Measurements from ENCODE around the gene SYT5. TPM values are rescaled to one million over a fixed set of nuclear protein-coding genes. Genes with fewer than 3 reads are reported as not detected.

SYT5 gene
- total and polyA plus RNA-seq, 9 of the 15 experiments (the other 6 are each of a cell fraction or from before 2014, with no cell fraction given) = 1.3 to 20.9 (median 8.8) TPM

GRCh38 chr19:55197528-55197927 lies 17.4 kb upstream of the SYT5 start:
- Histone ChIP-seq H3K4me3 (no peak overlapping the region), H2AFZ (ENCODE audit: low read depth, low read length) (no peak overlapping the region), H3K9me3 (replicated peaks; ENCODE audit: control insufficient read depth, insufficient read depth, low read depth, low read length) (no peaks in the 10 kb centered on the region), H3K27ac (ENCODE audit: extremely low read depth, low read depth, low read length) (no peak overlapping the region), H3K27me3 (ENCODE audit: control insufficient read depth in 2 of 2, insufficient read depth in 2 of 2, low read length in 2 of 2) (no peaks in the 10 kb centered on the region), H3K9me1 (ENCODE audit: control insufficient read depth, insufficient read depth, low read length) (no peaks in the 10 kb centered on the region), H3K4me1 (replicated peaks in 1 of 2; ENCODE audit: control insufficient read depth in 2 of 2, insufficient read depth in 2 of 2, low read length in 2 of 2) (no peaks in the 10 kb centered on the region), H4K20me1 (replicated peaks; ENCODE audit: control insufficient read depth, insufficient read depth, low read length) (no peaks in the 10 kb centered on the region), H3K4me2 (ENCODE audit: insufficient read depth, low read length) (no peak overlapping the region), H3K9ac (ENCODE audit: insufficient read depth in 1 of 2, low read depth in 2 of 2, low read length in 2 of 2) (no peak overlapping the region), H3K36me3 (ENCODE audit: control insufficient read depth, insufficient read depth, low read length) (peaks cover 80% of the 10 kb centered on the region), H3K79me2 (ENCODE audit: control insufficient read depth, insufficient read depth, low read length) (no peaks in the 10 kb centered on the region)
- no peak for FAIRE-seq
- no TSS peak for BruUV-seq (replicated peaks)
- CTCF ChIA-PET (ENCODE audit: low intra/inter-chr PET ratio) = no interaction called here
- in situ Hi-C loops (cut with MboI) (no loop called here), intact Hi-C loops (cut with micrococcal nuclease) (no loop called here)
- POLR2A ChIA-PET = interaction anchor here (0.7 to 2.0 kb wide), 5 partner anchors 9 to 209 kb away, joined by 3 to 9 read pairs (median 4); partner anchors contain the start of gene PTPRH
- 50% methylated on average over 4 of the region's 4 CpGs for WGBS (ENCODE audit: insufficient coverage, low coverage, missing lambda C conversion rate)
- DNase-seq (ENCODE audit: extremely low read depth in 1 of 4, low spot score in 3 of 4) = peak in 1 of 4 experiments; percentile 33
- ATAC-seq = peak; percentile 74
- TF ChIP-seq ZBTB9 (CRISPR knock-in tag; IDR thresholded peaks at IDR 0.05) (no peak), SUPT5H (IDR thresholded peaks at IDR 0.05) (no peak), ZNF224 (CRISPR knock-in tag; IDR thresholded peaks at IDR 0.05) (no peak), PCBP1 (IDR thresholded peaks at IDR 0.05; ENCODE audit: low read depth, low read length, poor library complexity, severe bottlenecking) (no peak), ZBTB26 (CRISPR knock-in tag; IDR thresholded peaks at IDR 0.05) (no peak), ATF1 (CRISPR knock-in tag; IDR thresholded peaks at IDR 0.05) (no peak), ATF1 (tag; IDR thresholded peaks at IDR 0.05) (peak; percentile 42; the same call in 1 of the 2 replicates), E2F8 (IDR thresholded peaks at IDR 0.05; ENCODE audit: low read depth, partially characterized antibody) (no peak), BRF1 (IDR thresholded peaks at IDR 0.05; ENCODE audit: borderline replicate concordance, extremely low read depth, insufficient read length) (no peak), CREM (IDR thresholded peaks at IDR 0.05; ENCODE audit: low read depth) (peak; percentile 88), KAT2B (IDR thresholded peaks at IDR 0.05; ENCODE audit: low read depth, low read length) (no peak), ZNF778 (CRISPR knock-in tag; IDR thresholded peaks at IDR 0.05) (no peak), ZNF699 (CRISPR knock-in tag; IDR thresholded peaks at IDR 0.05; ENCODE audit: insufficient replicate concordance) (no peak), HCFC1 (IDR thresholded peaks at IDR 0.05; ENCODE audit: low read depth, low read length) (peak; percentile 94), MBD2 (IDR thresholded peaks at IDR 0.05; ENCODE audit: borderline replicate concordance, low read depth) (peak; percentile 45; the same call in 1 of the 2 replicates), ZNF398 (CRISPR knock-in tag; IDR thresholded peaks at IDR 0.05) (no peak)
